ENCODE results near the gene IDH3G. TPM values are rescaled to one million over a fixed set of nuclear protein-coding genes. Genes with fewer than 3 reads are reported as not detected.

IDH3G gene
- total and polyA plus RNA-seq, 3 experiments from 2014 or later = 54.2 to 109 (median 61.6) TPM

DNA sequence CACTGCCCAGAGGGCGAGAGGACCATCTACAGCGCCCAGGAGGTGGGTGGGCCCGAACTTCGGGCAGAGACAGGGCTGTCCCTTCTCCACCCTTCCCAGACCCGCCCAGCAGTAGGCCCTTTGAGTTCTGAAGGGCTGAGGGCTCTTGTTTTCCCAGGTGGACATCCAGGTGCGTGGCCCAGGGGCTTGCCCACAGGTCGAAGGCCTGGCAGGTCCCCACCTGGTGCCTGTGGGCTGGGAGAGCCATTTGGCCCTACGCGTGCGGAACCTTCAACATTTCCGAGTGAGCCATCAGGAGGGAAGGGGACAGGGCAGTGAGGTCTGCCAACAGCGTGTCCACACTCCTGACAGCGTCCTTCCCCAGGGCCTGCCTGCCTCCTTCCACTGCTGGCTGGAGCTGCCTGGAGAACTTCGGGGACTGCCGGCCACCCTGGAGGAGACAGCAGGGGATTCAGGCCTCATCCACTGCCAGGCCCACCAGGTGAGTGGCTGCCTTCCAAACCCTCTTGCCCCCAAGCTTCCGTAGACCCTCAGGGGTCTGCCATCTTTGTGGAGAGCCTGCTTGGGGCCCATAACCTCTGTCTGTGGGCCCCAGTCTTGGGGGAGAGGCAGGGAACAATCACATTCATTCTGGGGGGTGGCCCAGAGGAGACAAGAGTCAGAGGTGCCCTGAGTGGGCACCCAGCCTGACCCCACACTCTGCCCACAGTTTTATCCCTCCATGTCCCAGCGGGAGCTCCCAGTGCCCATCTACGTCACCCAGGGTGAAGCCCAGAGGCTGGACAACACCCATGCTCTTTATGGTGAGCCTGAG, 23.4 kb downstream of the IDH3G start:
- H3K27me3 ChIP-seq (ENCODE audit: insufficient read depth, low read length, poor library complexity, severe bottlenecking) = no peaks in the 10 kb centered on the region
- H3K27ac ChIP-seq (ENCODE audit: low read depth, low read length) = no peak overlapping the region
- H3K4me3 Mint-ChIP-seq = no peak overlapping the region
- H3K4me3 ChIP-seq (ENCODE audit: low read length) = no peak overlapping the region
- no peak overlapping the region for H3K27ac Mint-ChIP-seq
- DNase-seq = no peak
- H3K9me3 Mint-ChIP-seq = no peaks in the 10 kb centered on the region
- H3K4me1 Mint-ChIP-seq = peaks cover 0 to 9% (median 0%) of the 10 kb centered on the region in 3 donors
- H3K4me1 ChIP-seq (ENCODE audit: insufficient read depth, low read length) = no peaks in the 10 kb centered on the region
- H3K9me3 ChIP-seq (ENCODE audit: low read length) = no peaks in the 10 kb centered on the region
- POLR2A ChIA-PET = no interaction called here
- H3K36me3 ChIP-seq (ENCODE audit: insufficient read depth, low read length) = no peaks in the 10 kb centered on the region
- no peaks in the 10 kb centered on the region for H3K36me3 Mint-ChIP-seq
- H3K27me3 Mint-ChIP-seq = no peaks in the 10 kb centered on the region
- CTCF ChIA-PET = no interaction called here

GRCh38 chrX:153769865-153770600, 24.1 kb downstream of the IDH3G start:
- no peak overlapping the region for H3K27ac Mint-ChIP-seq
- no peaks in the 10 kb centered on the region for H3K27me3 ChIP-seq (ENCODE audit: insufficient read depth, low read length, poor library complexity, severe bottlenecking)
- H3K36me3 ChIP-seq (ENCODE audit: insufficient read depth, low read length) = no peaks in the 10 kb centered on the region
- H3K27me3 Mint-ChIP-seq = no peaks in the 10 kb centered on the region
- no peaks in the 10 kb centered on the region for H3K36me3 Mint-ChIP-seq
- ChIA-PET CTCF (no interaction called here), POLR2A (no interaction called here)
- H3K4me1 ChIP-seq (ENCODE audit: insufficient read depth, low read length) = no peaks in the 10 kb centered on the region
- no peak overlapping the region for H3K27ac ChIP-seq (ENCODE audit: low read depth, low read length)
- peak in 1 of 5 donors; percentile 26 for DNase-seq
- H3K4me3 ChIP-seq (ENCODE audit: low read length) = no peak overlapping the region
- no peaks in the 10 kb centered on the region for H3K9me3 Mint-ChIP-seq
- no peaks in the 10 kb centered on the region for H3K9me3 ChIP-seq (ENCODE audit: low read length)
- H3K4me3 Mint-ChIP-seq = no peak overlapping the region
- H3K4me1 Mint-ChIP-seq = peaks cover 0 to 9% (median 0%) of the 10 kb centered on the region in 3 donors

DNA sequence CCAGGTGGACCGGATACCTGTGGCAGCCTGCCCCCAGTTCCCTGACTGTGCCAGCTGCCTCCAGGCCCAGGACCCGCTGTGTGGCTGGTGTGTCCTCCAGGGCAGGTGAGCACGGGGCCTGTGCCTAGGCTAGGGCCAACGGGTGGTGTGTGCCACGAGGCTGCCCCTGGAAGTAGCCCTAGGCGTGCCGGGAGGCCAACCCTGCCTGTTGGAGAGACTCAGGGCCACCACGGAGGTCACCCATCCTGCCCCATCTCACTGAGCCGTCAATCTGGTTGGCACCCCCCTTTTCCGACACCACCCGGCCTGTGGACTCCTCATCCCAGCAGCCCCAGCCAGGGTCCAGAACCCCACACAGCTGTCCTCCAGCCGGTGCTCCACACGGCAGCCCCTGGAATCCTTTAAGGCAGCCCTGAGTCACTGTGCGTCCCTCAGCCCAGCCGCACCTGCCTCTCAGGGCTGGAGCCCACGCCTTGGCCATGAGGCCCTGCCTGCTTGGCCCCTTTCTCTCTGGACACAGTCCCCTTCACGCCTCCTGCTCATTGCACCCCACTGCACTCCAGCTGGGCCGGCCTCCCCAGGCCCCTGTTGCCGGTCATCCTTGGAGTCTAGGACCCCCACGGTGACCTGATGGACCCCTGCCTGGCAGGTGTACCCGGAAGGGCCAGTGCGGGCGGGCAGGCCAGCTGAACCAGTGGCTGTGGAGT, 24.9 kb downstream of the IDH3G start:
- Mint-ChIP-seq H3K27me3 (no peaks in the 10 kb centered on the region), H3K4me3 (no peak overlapping the region), H3K4me1 (peaks cover 0 to 9% (median 0%) of the 10 kb centered on the region in 3 donors), H3K36me3 (no peaks in the 10 kb centered on the region), H3K9me3 (no peaks in the 10 kb centered on the region), H3K27ac (no peak overlapping the region)
- no peaks in the 10 kb centered on the region for H3K4me1 ChIP-seq (ENCODE audit: insufficient read depth, low read length)
- no peaks in the 10 kb centered on the region for H3K36me3 ChIP-seq (ENCODE audit: insufficient read depth, low read length)
- no peaks in the 10 kb centered on the region for H3K9me3 ChIP-seq (ENCODE audit: low read length)
- H3K27me3 ChIP-seq (ENCODE audit: insufficient read depth, low read length, poor library complexity, severe bottlenecking) = no peaks in the 10 kb centered on the region
- H3K27ac ChIP-seq (ENCODE audit: low read depth, low read length) = no peak overlapping the region
- CTCF ChIA-PET = no interaction called here
- peak in 1 of 5 donors; percentile 20 for DNase-seq
- POLR2A ChIA-PET = no interaction called here
- no peak overlapping the region for H3K4me3 ChIP-seq (ENCODE audit: low read length)

GRCh38 chrX:153768311-153769157, 25.6 kb downstream of the IDH3G start:
- CTCF ChIA-PET = no interaction called here
- no peaks in the 10 kb centered on the region for H3K36me3 Mint-ChIP-seq
- no peak overlapping the region for H3K27ac Mint-ChIP-seq
- Histone ChIP-seq H3K27me3 (ENCODE audit: insufficient read depth, low read length, poor library complexity, severe bottlenecking) (no peaks in the 10 kb centered on the region), H3K36me3 (ENCODE audit: insufficient read depth, low read length) (no peaks in the 10 kb centered on the region), H3K4me1 (ENCODE audit: insufficient read depth, low read length) (no peaks in the 10 kb centered on the region), H3K4me3 (ENCODE audit: low read length) (no peak overlapping the region), H3K27ac (ENCODE audit: low read depth, low read length) (no peak overlapping the region), H3K9me3 (ENCODE audit: low read length) (no peaks in the 10 kb centered on the region)
- peak in 1 of 5 donors; percentile 22 for DNase-seq
- peak overlapping the region in 1 of 7 donors; percentile 32 for H3K4me3 Mint-ChIP-seq
- H3K4me1 Mint-ChIP-seq = peaks cover 4 to 14% (median 6%) of the 10 kb centered on the region in 3 donors
- H3K27me3 Mint-ChIP-seq = no peaks in the 10 kb centered on the region
- no peaks in the 10 kb centered on the region for H3K9me3 Mint-ChIP-seq
- POLR2A ChIA-PET = no interaction called here

DNA sequence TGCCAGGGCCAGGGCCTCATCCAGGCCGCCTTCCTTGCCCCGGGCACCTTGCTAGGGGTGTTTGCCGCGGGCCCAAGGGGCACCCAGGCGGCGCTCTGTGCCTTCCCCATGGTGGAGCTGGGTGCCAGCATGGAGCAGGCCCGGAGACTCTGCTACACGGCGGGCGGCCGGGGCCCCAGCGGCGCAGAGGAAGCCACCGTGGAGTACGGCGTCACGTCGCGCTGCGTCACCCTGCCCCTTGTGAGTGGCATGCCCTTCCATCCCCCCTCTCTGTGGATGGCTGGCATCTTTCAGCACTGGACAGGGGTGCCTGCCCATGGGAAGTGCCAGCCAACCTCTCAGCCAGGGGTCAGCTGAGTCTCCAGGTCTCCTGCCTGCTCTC, 26.5 kb downstream of the IDH3G start:
- Mint-ChIP-seq H3K4me3 (no peak overlapping the region), H3K27me3 (no peaks in the 10 kb centered on the region), H3K36me3 (no peaks in the 10 kb centered on the region), H3K4me1 (peaks cover 4 to 14% (median 6%) of the 10 kb centered on the region in 3 donors), H3K9me3 (no peaks in the 10 kb centered on the region), H3K27ac (no peak overlapping the region)
- DNase-seq = no peak
- ChIA-PET CTCF (no interaction called here), POLR2A (interaction anchor here (0.6 kb wide), 1 partner anchor 234 kb away, joined by 4 read pairs; no protein-coding TSS in a partner anchor)
- H3K27ac ChIP-seq (ENCODE audit: low read depth, low read length) = no peak overlapping the region
- no peaks in the 10 kb centered on the region for H3K27me3 ChIP-seq (ENCODE audit: insufficient read depth, low read length, poor library complexity, severe bottlenecking)
- no peak overlapping the region for H3K4me3 ChIP-seq (ENCODE audit: low read length)
- no peaks in the 10 kb centered on the region for H3K36me3 ChIP-seq (ENCODE audit: insufficient read depth, low read length)
- H3K4me1 ChIP-seq (ENCODE audit: insufficient read depth, low read length) = no peaks in the 10 kb centered on the region
- H3K9me3 ChIP-seq (ENCODE audit: low read length) = no peaks in the 10 kb centered on the region

- Histone ChIP-seq H3K4me1 (ENCODE audit: insufficient read depth, low read length) (no peaks in the 10 kb centered on the region), H3K27ac (ENCODE audit: low read depth, low read length) (peak overlapping the region; percentile 69), H3K9me3 (ENCODE audit: low read length) (no peaks in the 10 kb centered on the region), H3K4me3 (ENCODE audit: low read length) (no peak overlapping the region), H3K36me3 (ENCODE audit: insufficient read depth, low read length) (no peaks in the 10 kb centered on the region), H3K27me3 (ENCODE audit: insufficient read depth, low read length, poor library complexity, severe bottlenecking) (no peaks in the 10 kb centered on the region)
- ChIA-PET POLR2A (interaction anchor here (0.6 kb wide), 1 partner anchor 235 kb away, joined by 4 read pairs; no protein-coding TSS in a partner anchor), CTCF (no interaction called here)
- peaks cover 4 to 14% (median 6%) of the 10 kb centered on the region in 3 donors for H3K4me1 Mint-ChIP-seq
- no peak overlapping the region for H3K27ac Mint-ChIP-seq
- peak in 1 of 5 donors; percentile 19 for DNase-seq
- H3K4me3 Mint-ChIP-seq = no peak overlapping the region
- no peaks in the 10 kb centered on the region for H3K9me3 Mint-ChIP-seq
- no peaks in the 10 kb centered on the region for H3K36me3 Mint-ChIP-seq
- no peaks in the 10 kb centered on the region for H3K27me3 Mint-ChIP-seq
Observed at GRCh38 chrX:153766871-153767673, 27.1 kb downstream of the IDH3G start.

- Mint-ChIP-seq H3K27me3 (no peaks in the 10 kb centered on the region), H3K36me3 (no peaks in the 10 kb centered on the region), H3K27ac (no peak overlapping the region), H3K9me3 (no peaks in the 10 kb centered on the region), H3K4me1 (peaks cover 4 to 14% (median 6%) of the 10 kb centered on the region in 3 donors), H3K4me3 (no peak overlapping the region)
- no peaks in the 10 kb centered on the region for H3K9me3 ChIP-seq (ENCODE audit: low read length)
- peak overlapping the region; percentile 69 for H3K27ac ChIP-seq (ENCODE audit: low read depth, low read length)
- ChIA-PET CTCF (no interaction called here), POLR2A (no interaction called here)
- no peaks in the 10 kb centered on the region for H3K27me3 ChIP-seq (ENCODE audit: insufficient read depth, low read length, poor library complexity, severe bottlenecking)
- no peak for DNase-seq
- no peaks in the 10 kb centered on the region for H3K4me1 ChIP-seq (ENCODE audit: insufficient read depth, low read length)
- no peaks in the 10 kb centered on the region for H3K36me3 ChIP-seq (ENCODE audit: insufficient read depth, low read length)
- H3K4me3 ChIP-seq (ENCODE audit: low read length) = no peak overlapping the region
Observed at GRCh38 chrX:153766098-153766817, 27.9 kb downstream of the IDH3G start.

All from CD8-positive, alpha-beta memory T cell (primary cell).